Esophagus muscularis mucosa (tissue), 4 donors: Measurements from ENCODE around the gene SSBP4.
A peak's percentile ranks its signal among the peaks of the same experiment; 100 is the strongest.

Experiments used
- CTCF ChIP-seq, 3 experiments: fragments of 200-600 bp in 2 of 3; fragments of 450-650 bp in 1 of 3; sonication (generic) in 2 of 3; IDR thresholded peaks; one replicate each; pipeline ENCODE4 v1.5.1; 2017 to 2019; ENCODE audit warnings: antibody characterized with exemption in 3 of 3, mild to moderate bottlenecking in 2 of 3, moderate library complexity in 1 of 3
- EP300 ChIP-seq: sonication (generic); formaldehyde crosslinking; IDR thresholded peaks from one replicate; pipeline ENCODE4 v1.6.1; 2017; ENCODE audit warnings: antibody characterized with exemption
- POLR2A ChIP-seq: fragments of 450-650 bp; IDR thresholded peaks from one replicate; pipeline ENCODE4 v1.6.1; 2017; ENCODE audit warnings: antibody characterized with exemption, moderate library complexity, mild to moderate bottlenecking, low read depth
- POLR2AphosphoS5 ChIP-seq, 2 donors: sonication (generic); formaldehyde crosslinking; IDR thresholded peaks; one replicate each; pipeline ENCODE4 v1.6.1; 2017; ENCODE audit warnings: antibody characterized with exemption in 2 of 2

GRCh38 chr19:18464646-18465045 is 45.4 kb downstream of the SSBP4 start:
- TF ChIP-seq POLR2A (no peak), CTCF (IDR thresholded peaks at IDR 0.05) (no peak), EP300 (no peak), POLR2AphosphoS5 (IDR thresholded peaks at IDR 0.05) (peak; percentile 83 to 92)
